DOHH2 (cell line): ENCODE measurements around the gene METTL24.

ENCODE experiments used
- H3F3A ChIP-seq: fragments of 200-600 bp; sonication (generic), shearing (Covaris generic); 2 replicates; pipeline ENCODE4 v1.6.0; 2016; ENCODE audit warnings: antibody characterized with exemption, mild to moderate bottlenecking; ENCODE audit not compliant: control insufficient read depth, insufficient read depth
- H3K27ac ChIP-seq: fragments of 200-600 bp; sonication (generic); 2 replicates; pipeline ENCODE4 v1.5.1; 2014; ENCODE audit warnings: low read depth, mild to moderate bottlenecking, low read length, moderate library complexity
- H3K27me3 ChIP-seq: fragments of 200-600 bp; sonication (generic); 2 replicates; pipeline ENCODE4 v1.6.1; 2014; ENCODE audit warnings: mild to moderate bottlenecking, low read length, mixed read lengths; ENCODE audit not compliant: control insufficient read depth
- H3K36me3 ChIP-seq: fragments of 200-600 bp; sonication (generic); 2 replicates; pipeline ENCODE4 v1.6.1; 2014; ENCODE audit warnings: mild to moderate bottlenecking, low read length, moderate library complexity, mixed read lengths; ENCODE audit not compliant: control insufficient read depth
- H3K4me1 ChIP-seq: fragments of 200-600 bp; sonication (generic); 2 replicates; pipeline ENCODE4 v1.6.1; 2014; ENCODE audit warnings: mild to moderate bottlenecking, low read length, mixed read lengths; ENCODE audit not compliant: control insufficient read depth
- H3K4me2 ChIP-seq: fragments of 200-600 bp; sonication (generic); 2 replicates; pipeline ENCODE4 v1.6.0; 2014; ENCODE audit warnings: mild to moderate bottlenecking, low read length, moderate library complexity
- H3K4me3 ChIP-seq: fragments of 200-600 bp; sonication (generic); 2 replicates; pipeline ENCODE4 v1.5.1; 2014; ENCODE audit warnings: mild to moderate bottlenecking, low read length, mixed read lengths
- H3K79me2 ChIP-seq: fragments of 200-600 bp; sonication (generic); 2 replicates; pipeline ENCODE4 v1.6.1; 2014; ENCODE audit warnings: mild to moderate bottlenecking, low read length, mixed read lengths; ENCODE audit not compliant: control insufficient read depth
- H3K9me2 ChIP-seq: fragments of 200-600 bp; sonication (generic); replicated peaks from 2 replicates; pipeline ENCODE4 v1.6.1; 2014; ENCODE audit warnings: mild to moderate bottlenecking, low read length, mixed read lengths; ENCODE audit not compliant: control insufficient read depth
- H3K9me3 ChIP-seq: fragments of 200-600 bp; sonication (generic); 2 replicates; pipeline ENCODE4 v1.6.1; 2014; ENCODE audit warnings: antibody characterized with exemption, low read length, mixed read lengths; ENCODE audit not compliant: control insufficient read depth, insufficient read depth
- H4K20me1 ChIP-seq: fragments of 200-600 bp; sonication (generic); 2 replicates; pipeline ENCODE4 v1.6.0; 2014; ENCODE audit warnings: low read depth, mild to moderate bottlenecking, antibody characterized with exemption, low read length, moderate library complexity; ENCODE audit not compliant: control insufficient read depth, insufficient read depth
- CTCF ChIP-seq: fragments of 200-600 bp; sonication (generic); IDR thresholded peaks from one replicate; pipeline ENCODE4 v1.5.1; 2014; ENCODE audit warnings: antibody characterized with exemption, mild to moderate bottlenecking, low read depth, low read length; ENCODE audit not compliant: poor library complexity, severe bottlenecking
- EZH2phosphoT487 ChIP-seq: fragments of 200-600 bp; sonication (generic); IDR thresholded peaks from 2 replicates; pipeline ENCODE4 v1.6.1; 2017; ENCODE audit warnings: borderline replicate concordance, mild to moderate bottlenecking, antibody characterized with exemption, low read length, moderate library complexity, mixed read lengths

Gene METTL24

GRCh38 chr6:110364364-110365105 is 6.4 kb upstream of the METTL24 start:
- Histone ChIP-seq H3K9me2 (no peaks in the 10 kb centered on the region), H3K36me3 (no peaks in the 10 kb centered on the region), H3F3A (no peaks in the 10 kb centered on the region), H3K79me2 (no peaks in the 10 kb centered on the region), H4K20me1 (no peaks in the 10 kb centered on the region), H3K4me3 (no peak overlapping the region), H3K27me3 (0 out of 2 replicates have a peak, but pooled peaks cover 3% of the 10 kb centered on the region), H3K27ac (no peak overlapping the region), H3K9me3 (no peaks in the 10 kb centered on the region), H3K4me2 (no peak overlapping the region), H3K4me1 (no peaks in the 10 kb centered on the region)
- no peak for TF ChIP-seq EZH2phosphoT487
- no peak for TF ChIP-seq CTCF

GRCh38 chr6:110363748-110364147 is 5.6 kb upstream of the METTL24 start:
- Histone ChIP-seq H3K36me3 (no peaks in the 10 kb centered on the region), H3K4me2 (no peak overlapping the region), H3F3A (no peaks in the 10 kb centered on the region), H3K4me1 (no peaks in the 10 kb centered on the region), H4K20me1 (no peaks in the 10 kb centered on the region), H3K9me2 (no peaks in the 10 kb centered on the region), H3K79me2 (no peaks in the 10 kb centered on the region), H3K27ac (no peak overlapping the region), H3K27me3 (0 out of 2 replicates have a peak, but pooled peaks cover 3% of the 10 kb centered on the region), H3K9me3 (no peaks in the 10 kb centered on the region), H3K4me3 (no peak overlapping the region)
- TF ChIP-seq EZH2phosphoT487 (no peak), CTCF (no peak)

- H4K20me1 ChIP-seq, result no peaks in the 10 kb centered on the region
- H3K27ac ChIP-seq, result no peak overlapping the region
- H3K79me2 ChIP-seq, result no peaks in the 10 kb centered on the region
- H3K36me3 ChIP-seq, result no peaks in the 10 kb centered on the region
- no peaks in the 10 kb centered on the region for H3K4me1 ChIP-seq
- no peaks in the 10 kb centered on the region for H3F3A ChIP-seq
- peaks cover 3% of the 10 kb centered on the region; the same call in 1 of the 2 replicates for H3K9me3 ChIP-seq
- H3K9me2 ChIP-seq, result no peaks in the 10 kb centered on the region
- TF ChIP-seq CTCF, result no peak
- TF ChIP-seq EZH2phosphoT487, result no peak
- no peak overlapping the region for H3K4me2 ChIP-seq
- 0 out of 2 replicates have a peak, but pooled peaks cover 7% of the 10 kb centered on the region for H3K27me3 ChIP-seq
- H3K4me3 ChIP-seq, result no peak overlapping the region
Observed at GRCh38 chr6:110360676-110361075, 2.5 kb upstream of the METTL24 start.
